SK-MEL-5 (cell line): ENCODE data around the gene RLF. TPM values are rescaled to one million over a fixed set of nuclear protein-coding genes. Genes with fewer than 3 reads are reported as not detected.

Source experiments
- DNase-seq: peaks from one replicate; pipeline ENCODE4 v3.0.0-alpha.2; 2016; ENCODE audit warnings: low read depth, low spot score
- in situ Hi-C: cut with HindIII; loops from 2 replicates; pipeline ENCODE4 v1.10.0; 2016; ENCODE audit warnings: low sequenced_read_pairs, high pct_unique_total_duplicates, low pct_unique_long_range_greater_than_20kb
- total RNA-seq: library from RNA; depleted of rRNA; stranded (reverse); fragments of >200 nt; shearing (Covaris generic); gene quantifications from 2 replicates; pipeline ENCODE4 v1.2.3, GENCODE V29; 2014

RLF gene
- total RNA-seq, 1 experiment from 2014 or later, result 22.9 TPM

- in situ Hi-C loops, result no loop called here
- peak; percentile 95 for DNase-seq
These were observed 96.7 kb downstream of the RLF start, which contains the start of gene ZMPSTE24 for GRCh38 chr1:40257688-40258444. Gene ZMPSTE24, plus strand, starts transcription at chr1:40258236. Its CDS starts 36 bp downstream, at chr1:40258272.

- peak; percentile 32 for DNase-seq
- in situ Hi-C loops, result no loop called here
These were observed 97.2 kb downstream of the RLF start for GRCh38 chr1:40258445-40258769.

GRCh38 chr1:40264354-40264781 lies 103.2 kb downstream of the RLF start:
- in situ Hi-C loops, result no loop called here
- no peak for DNase-seq

GRCh38 chr1:40265298-40265697 lies 104.1 kb downstream of the RLF start:
- no peak for DNase-seq
- in situ Hi-C loops, result no loop called here

GRCh38 chr1:40265919-40266318 lies 104.7 kb downstream of the RLF start:
- in situ Hi-C loops, result no loop called here
- no peak for DNase-seq

GRCh38 chr1:40266786-40267535 lies 105.8 kb downstream of the RLF start:
- in situ Hi-C loops, result no loop called here
- no peak for DNase-seq

- in situ Hi-C loops, result no loop called here
- DNase-seq, result no peak
These were observed 106.6 kb downstream of the RLF start for GRCh38 chr1:40267767-40268187.

- in situ Hi-C loops, result no loop called here
These were observed 107.0 kb downstream of the RLF start for GRCh38 chr1:40268211-40268610.

GRCh38 chr1:40270152-40270834 lies 109.1 kb downstream of the RLF start:
- no peak for DNase-seq
- in situ Hi-C loops, result no loop called here

More at GRCh38 chr1:40268211-40268610, 107.0 kb downstream of the RLF start:
- DNase-seq, result no peak

- in situ Hi-C loops, result no loop called here
- no peak for DNase-seq
These were observed 111.5 kb downstream of the RLF start for GRCh38 chr1:40272653-40273213.

- in situ Hi-C loops, result no loop called here
- DNase-seq, result no peak
These were observed 112.5 kb downstream of the RLF start for GRCh38 chr1:40273547-40274166.

GRCh38 chr1:40274331-40274730 lies 113.1 kb downstream of the RLF start:
- DNase-seq, result no peak
- in situ Hi-C loops, result no loop called here

GRCh38 chr1:40276122-40276521 lies 114.9 kb downstream of the RLF start:
- in situ Hi-C loops, result no loop called here
- DNase-seq, result no peak

- in situ Hi-C loops, result no loop called here
- DNase-seq, result no peak
These were observed 120.7 kb downstream of the RLF start for GRCh38 chr1:40281853-40282252.
